LoVo (cell line): Measurements from ENCODE around the gene MRPL28.
A peak's percentile ranks its signal among the peaks of the same experiment; 100 is the strongest.
"Not testable (repeated sequence)": the region's sequence is repeated elsewhere in the genome, so short reads cannot be mapped to it uniquely, and the experiment has no call there.

Source experiments
- DNase-seq: peaks from one replicate; pipeline ENCODE4 v3.0.0-alpha.2; 2016; ENCODE audit warnings: low spot score

MRPL28 gene

GRCh38 chr16:389352-389751, 19.0 kb upstream of the MRPL28 start:
- no peak for DNase-seq

GRCh38 chr16:387761-388666, 17.7 kb upstream of the MRPL28 start:
- not testable (repeated sequence) for DNase-seq

GRCh38 chr16:386641-387156, 16.4 kb upstream of the MRPL28 start:
- no peak for DNase-seq

GRCh38 chr16:383326-384051, 13.2 kb upstream of the MRPL28 start:
- DNase-seq = no peak

GRCh38 chr16:381789-382717, 11.7 kb upstream of the MRPL28 start, which contains the start of gene PGAP6:
Gene PGAP6, minus strand, starts transcription at chr16:381978. Its CDS starts 157 bp downstream, at chr16:381821.
- DNase-seq = peak; percentile 75

DNA sequence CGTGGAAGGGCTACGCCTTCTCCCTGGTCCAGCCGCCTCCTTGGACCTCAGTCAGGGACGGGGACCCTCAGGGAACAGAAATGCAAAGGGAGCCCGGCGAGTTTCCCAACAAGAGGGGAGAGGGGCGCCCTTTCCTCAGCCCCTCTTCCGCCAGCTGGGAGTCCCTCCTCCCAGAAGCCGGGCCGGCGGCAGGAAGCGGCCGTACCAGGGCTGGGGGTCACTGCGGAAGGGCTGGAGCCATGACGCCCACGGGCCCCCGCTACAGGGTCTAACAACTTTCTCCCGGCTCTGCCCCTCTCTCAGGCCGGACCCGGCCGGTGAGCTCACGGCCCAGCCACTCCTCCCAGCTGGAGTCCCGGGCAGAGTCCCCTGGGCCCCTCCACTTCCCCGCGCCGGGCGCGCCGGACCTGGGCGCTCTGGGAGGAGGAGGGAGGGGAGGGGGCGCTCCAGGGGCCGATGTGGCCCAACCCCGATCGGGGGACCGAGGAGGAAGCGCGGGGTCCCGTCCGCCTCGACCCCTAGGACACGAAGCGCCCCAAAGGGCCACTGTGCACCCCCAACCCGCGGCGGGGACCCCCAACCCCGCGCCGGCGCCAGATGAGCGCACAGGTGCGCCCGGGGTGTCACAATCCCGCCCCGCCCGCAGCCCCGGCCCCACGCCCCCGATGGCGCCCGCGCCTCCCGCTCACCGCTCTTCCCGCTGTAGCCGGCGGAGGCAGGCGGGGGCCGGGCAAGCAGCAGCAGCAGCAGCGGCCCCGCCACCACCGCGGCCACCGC, 10.9 kb upstream of the MRPL28 start:
- DNase-seq = no peak

DNA sequence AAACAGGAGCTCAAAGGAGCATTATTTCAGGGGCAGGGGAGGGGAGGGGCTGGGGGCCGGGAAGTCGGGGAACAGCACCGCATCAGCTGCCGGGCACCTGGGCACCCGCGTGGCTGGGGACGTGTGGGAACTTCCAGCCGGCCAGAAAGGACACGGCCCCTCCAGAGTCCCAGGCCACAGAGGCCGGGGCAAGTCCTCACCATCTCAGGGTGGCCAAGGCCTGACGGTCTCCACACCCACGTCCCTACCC, 10.3 kb upstream of the MRPL28 start:
- DNase-seq = no peak

DNA sequence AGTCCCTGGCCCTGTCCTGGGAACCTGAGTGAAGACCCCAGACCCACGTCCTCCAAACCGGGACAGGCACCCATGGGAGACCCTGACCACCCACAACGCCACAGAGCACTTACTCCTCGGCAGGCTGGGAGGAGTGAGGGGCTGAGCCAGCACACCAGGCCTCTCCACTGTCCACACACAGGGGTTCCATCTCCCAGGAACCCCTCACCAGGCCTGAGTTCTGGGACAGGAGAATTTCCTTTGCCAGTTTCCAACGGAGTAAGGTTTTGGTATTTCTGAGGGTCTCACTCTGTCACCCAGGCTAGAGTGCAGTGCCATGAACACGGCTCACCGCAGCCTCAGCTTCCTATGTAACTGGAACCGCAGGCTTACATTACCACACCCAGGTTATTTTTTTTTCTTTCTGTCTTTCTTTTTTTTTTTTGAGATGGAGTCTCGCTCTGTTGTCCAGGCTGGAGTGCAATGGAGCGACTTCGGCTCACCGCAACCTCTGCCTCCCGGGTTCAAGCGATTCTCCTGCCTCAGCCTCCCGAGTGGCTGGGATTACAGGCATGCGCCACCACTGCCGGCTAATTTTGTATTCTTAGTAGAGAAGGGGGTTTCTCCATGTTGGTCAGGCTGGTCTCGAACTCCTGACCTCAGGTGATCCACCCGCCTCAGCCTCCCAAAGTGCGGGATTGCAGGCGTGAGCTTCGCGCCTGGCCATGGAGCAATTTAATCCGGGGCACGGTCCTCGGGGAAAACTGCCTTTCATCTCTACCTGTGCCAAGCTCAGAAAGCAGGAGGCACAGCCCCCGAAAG, 9.8 kb upstream of the MRPL28 start:
- no peak for DNase-seq

DNA sequence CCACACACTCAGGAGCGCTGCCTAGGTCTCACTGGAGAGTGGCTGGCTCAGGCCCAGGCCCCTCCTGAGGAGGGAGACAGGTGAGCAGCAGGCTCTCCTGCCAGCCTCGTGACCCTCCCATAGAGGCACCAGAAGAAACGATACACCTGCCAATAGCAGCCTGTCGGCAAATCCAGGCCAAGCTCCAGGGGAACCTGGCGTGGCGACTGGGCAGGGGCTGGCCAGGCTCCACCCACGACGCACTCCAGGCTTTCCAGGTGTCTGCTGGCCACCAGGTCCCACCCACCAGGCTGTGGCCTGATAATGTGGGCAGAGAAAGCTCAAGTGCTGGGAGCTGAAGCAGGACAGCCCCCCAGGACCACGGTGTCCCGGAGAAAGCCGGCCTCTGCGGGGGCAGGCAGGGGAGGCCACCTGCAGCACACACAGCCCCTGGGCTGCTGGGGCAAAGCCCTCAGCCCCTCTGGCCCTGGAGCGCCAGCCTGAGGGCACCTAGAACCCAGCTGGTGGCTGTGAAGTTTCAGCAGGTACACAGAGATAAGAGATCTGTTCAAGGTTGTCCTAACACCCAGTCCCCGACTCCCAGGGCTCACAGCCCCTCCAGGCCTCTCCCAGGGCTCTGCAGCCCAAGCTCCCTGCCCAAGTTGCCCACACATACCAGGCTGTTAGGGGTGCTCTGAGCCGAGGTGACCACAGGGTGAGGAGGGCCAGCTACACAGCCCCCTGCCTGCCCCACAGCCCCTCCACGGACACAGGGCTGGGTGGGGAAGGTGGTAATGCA, 9.0 kb upstream of the MRPL28 start:
- DNase-seq = no peak

- DNase-seq = no peak
Observed at GRCh38 chr16:378821-379182, 8.5 kb upstream of the MRPL28 start.

GRCh38 chr16:378113-378820, 7.9 kb upstream of the MRPL28 start:
- not testable (repeated sequence) for DNase-seq

GRCh38 chr16:377419-377951, 7.1 kb upstream of the MRPL28 start:
- DNase-seq = no peak

DNA sequence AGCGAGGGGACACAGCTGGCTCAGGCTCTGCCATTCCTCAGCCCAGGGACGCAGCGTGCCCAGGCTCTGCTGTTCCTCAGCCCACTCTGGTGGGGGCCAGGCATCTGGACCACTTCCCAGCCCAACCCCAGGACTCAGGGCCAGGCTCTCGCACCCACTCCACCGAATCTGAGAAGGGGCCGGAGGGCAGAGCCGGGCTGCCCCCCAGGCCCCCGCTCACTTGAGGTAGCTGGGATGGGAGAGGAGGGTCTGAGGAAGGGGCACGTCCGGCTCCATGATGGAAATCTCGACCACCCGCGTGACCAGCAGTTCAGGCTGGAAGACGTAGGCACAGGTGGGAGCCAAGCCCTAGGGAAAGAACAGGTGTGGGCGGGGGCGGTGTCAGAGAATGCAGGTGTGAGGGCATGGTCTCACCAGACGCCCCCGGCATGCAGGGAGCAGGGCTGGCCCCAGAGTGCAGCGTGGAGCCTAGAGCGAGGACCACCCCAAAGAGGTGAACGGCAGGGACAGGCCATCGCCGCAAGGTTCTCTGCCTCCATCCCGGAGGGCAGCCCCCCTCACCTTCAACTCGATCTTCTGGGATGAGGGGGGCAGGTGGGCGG, 6.6 kb upstream of the MRPL28 start:
- DNase-seq = no peak

- DNase-seq = no peak
Observed at GRCh38 chr16:375927-376816, 5.8 kb upstream of the MRPL28 start.

DNA sequence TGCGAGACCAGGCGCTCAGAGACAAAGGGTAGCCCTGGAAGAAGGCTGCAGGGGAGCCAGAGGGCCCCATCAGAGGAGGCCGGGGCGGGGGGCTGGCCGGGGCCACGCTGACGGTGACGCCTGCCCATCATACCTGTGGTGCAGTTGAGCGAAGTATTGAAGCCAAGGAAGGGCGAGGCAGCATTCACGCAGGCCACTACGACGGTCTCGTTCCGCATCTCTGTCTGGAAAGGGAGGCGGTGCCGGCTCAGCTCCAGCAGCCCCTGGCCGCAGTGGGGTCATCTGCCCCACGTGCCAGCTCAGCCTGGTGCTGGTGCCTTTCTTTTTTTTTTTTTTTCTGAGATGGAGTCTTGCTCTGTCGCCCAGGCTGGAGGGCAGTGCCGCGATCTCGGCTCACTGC, 4.9 kb upstream of the MRPL28 start:
- no peak for DNase-seq

DNA sequence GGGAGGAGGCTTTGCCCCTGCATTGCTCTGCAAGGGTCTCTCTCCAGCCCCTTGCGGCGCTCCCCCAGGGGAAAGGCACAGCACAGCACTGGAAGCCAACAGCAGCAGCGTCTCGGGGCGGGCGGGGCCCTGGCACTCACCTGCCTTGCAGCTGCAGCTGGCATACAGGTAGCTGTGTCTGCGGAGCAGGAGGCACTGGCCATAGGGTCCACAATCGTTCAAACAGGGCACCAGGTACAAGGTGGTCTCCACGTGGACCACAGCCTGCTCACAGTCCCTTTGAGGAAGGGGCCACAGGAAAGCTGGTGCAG, 4.2 kb upstream of the MRPL28 start:
- DNase-seq = no peak

DNA sequence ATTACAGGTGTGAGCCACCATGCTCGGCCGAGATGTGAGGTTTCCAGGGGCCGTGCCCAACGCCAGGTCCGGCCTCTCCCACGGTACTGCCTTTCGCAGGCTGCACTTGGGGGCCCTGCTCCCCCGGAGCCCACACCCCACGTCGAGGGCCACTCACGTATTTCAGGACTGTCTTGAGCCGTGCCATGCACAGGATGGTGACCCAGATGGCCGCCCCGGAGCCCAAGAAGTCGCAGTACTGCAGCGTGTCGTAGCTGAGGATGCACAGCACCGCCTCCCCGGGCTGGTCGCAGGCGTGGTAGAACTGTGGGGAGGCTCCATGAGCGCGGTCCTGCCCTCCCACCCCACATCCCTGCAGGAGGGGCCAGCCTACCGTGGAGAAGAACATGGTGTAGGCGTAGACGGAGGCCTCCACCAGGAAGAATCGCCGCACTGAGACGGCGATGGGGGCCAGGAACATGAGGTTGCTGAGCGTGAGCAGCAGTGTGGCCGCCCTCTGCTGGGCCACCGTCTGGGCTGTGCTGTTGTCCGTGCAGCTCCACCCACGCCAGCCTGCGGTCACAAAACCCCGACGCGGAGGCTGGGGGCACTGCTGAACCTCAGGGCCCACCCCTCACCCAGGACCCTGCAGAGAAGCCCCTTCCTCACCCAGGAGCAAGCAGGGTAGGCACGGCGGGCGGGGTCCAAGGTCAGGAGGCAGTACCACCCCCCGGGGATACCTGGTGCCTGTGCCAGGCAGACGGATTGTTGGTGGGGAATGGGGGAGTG, 3.7 kb upstream of the MRPL28 start:
- DNase-seq = no peak
